IPS-11a (cell line): ENCODE measurements around the gene SEC23B.

Source experiments
- H3K4me3 ChIP-seq: one replicate; pipeline ENCODE4 v1.5.1; 2013; ENCODE audit warnings: low read depth, low read length, control low read depth

The SEC23B gene

GRCh38 chr20:18585134-18585533, 77.4 kb downstream of the SEC23B start:
- no peak overlapping the region for H3K4me3 ChIP-seq

GRCh38 chr20:18587665-18588573, 80.2 kb downstream of the SEC23B start, which contains the start of gene DTD1:
TSS of gene DTD1 (plus strand) at chr20:18588054. CDS start at chr20:18588073, 19 bp downstream.
- peak within 1 kb of the TSS; percentile 80 for H3K4me3 ChIP-seq

GRCh38 chr20:18588574-18588933, 80.8 kb downstream of the SEC23B start:
- H3K4me3 ChIP-seq = peak overlapping the region; percentile 80

DNA sequence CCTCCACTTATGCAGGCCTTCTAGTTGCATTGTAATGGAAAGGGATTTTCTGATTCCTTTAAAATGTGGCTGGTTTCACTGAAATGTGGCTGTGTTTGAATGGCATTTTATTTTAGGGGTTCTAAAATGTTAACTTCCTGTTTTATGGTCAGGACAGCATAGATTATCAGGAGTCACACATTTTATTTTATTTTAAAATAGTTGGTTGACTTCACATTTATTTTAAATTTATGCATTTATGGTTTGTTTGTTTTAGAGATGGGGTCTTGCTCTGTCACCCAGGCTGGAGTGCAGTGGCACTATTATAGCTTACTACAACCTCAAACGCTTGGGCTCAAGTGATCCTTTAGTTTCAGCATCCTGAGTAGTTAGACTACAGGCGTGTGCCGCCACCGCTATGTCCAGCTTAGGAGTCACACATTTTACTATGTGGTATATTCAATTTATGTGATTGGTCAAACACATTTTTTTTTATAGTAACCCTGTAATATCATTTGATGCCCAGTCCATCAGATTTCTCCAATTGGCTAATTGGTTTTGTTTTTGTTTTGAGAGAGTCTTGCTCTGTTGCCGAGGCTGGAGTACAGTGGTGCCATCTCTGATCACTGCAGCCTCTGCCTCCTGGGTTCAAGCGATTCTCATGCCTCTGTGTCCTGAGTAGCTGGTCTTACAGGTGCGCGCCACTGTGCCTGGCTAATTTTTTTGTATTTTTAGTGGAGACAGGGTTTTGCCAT, 82.4 kb downstream of the SEC23B start:
- H3K4me3 ChIP-seq = no peak overlapping the region

- H3K4me3 ChIP-seq = no peak overlapping the region
These were observed 88.5 kb downstream of the SEC23B start for GRCh38 chr20:18596270-18596669.

DNA sequence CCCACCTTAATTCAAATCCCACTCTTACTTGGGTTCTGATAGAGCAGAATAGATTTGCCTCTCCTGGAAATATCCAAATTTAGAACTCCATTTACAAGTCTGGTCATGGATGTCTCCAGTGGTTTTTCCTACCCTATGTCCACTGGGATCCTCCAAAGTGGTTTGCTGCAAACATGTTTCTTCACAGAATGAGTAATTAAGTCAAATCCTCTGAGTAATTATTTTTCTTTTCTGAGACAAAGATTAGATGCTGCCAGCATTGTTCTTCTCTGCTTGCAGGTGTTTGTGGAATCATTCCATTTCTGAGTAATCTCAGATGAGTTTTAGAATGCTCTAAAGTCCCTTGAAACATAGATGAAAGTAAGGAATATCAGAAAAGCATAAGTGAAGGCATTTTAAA, 102.0 kb downstream of the SEC23B start:
- no peak overlapping the region for H3K4me3 ChIP-seq
